Measurements from ENCODE around the gene RBMX2.
"Not testable (repeated sequence)": the region's sequence is repeated elsewhere in the genome, so short reads cannot be mapped to it uniquely, and the experiment has no call there.

Gene RBMX2

DNA sequence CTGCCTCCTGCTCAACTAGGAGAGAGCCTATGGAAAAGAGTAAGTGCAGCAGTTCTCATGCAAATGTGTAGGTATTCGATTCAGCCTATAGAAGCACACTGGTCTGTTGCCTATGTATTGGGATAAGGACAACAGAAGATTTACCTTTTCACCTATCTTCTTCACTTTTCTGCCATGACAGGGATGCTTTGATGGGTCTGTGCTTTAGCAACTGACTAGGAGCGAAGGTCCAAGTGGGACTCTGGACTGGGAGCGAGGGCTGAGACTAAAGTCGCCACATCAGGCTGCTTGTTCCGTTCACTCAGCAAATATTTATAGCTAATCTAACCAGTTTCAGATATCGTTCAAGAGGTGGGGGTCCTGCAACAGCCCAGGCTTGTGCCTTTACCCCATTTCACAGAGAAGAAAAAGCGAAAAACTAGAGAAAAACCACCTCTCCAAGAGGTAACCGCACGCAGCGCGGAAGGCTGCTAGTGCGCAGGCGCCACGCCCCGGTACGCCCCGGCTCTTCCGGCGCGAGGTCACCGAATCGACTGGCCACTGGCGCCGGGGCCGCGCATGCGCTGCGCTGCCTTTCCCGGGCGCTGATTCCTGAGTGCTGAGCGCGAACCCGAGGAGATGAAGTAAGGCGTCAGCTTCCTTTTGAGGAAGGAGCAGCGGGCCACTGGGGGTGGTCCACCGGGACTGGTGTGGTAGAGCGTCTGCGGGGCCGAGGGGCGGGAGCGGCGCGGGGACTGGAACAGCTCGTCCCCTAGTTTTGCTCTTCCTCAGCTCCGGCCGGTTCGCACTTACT, at the start of gene RBMX2:
Gene RBMX2, plus strand, starts transcription at position 573 of the 793 bp plus-strand sequence. Its CDS starts 46 bp downstream, at position 619.
- DNase-seq, result peak; percentile 47

DNA sequence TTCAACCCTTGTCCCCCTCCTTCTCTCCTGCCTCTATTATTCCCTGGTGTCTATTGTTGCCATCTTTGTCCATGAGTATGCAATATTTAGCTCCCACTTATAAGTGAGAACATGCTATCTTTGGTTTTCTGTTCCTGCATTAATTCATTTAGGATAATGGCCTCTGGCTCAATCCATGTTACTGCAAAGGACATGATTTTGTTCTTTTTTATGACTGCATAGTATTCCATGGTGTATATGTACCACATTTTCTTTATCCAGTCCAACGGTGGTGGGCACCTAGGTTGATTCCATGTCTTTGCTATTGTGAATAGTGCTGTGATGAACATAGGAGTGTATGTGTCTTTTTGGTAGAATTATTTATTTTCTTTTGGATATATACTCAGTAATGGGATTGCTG, 49.7 kb upstream of the RBMX2 start:
- not testable (repeated sequence) for DNase-seq

DNA sequence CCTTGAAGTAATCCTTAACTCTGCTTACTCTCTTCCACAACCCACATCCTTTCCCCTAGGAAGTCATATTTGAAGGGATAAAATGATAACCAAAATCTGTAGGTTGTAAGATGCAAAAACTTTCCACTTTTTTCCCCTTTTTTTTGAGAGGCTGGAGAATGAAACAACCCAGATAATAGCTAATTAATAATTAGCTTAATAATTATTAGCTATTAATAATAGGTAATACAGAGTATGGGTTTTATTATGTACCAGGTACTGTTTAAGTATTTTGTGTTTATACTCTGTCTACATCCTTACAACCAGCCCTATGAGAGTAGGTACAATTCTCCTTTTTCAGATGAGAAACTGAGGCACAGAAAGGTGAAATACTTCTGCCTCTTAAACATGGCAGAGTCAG, 25.7 kb upstream of the RBMX2 start:
- no peak for DNase-seq

- no peak for DNase-seq
Observed at GRCh38 chrX:130378024-130378669, 23.6 kb upstream of the RBMX2 start.

DNA sequence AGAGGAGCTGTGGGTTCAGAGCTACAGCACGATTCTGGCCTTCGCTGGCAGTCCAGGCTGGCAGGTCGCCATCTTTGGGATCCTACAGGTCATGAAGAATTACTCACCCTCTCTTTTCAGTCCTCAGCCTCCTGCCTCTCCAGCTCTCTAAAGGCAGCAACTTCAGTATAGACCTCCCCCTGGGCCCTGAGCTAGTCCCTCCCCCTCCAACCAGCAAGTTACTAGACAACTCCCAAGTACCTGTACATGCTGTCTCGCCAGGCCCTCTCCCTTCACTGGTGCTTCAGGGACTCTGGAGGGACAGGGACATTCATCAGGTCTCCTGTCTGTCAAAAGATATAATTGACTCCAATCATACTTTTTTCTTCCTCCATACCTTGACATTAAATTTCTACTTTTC, 16.3 kb upstream of the RBMX2 start, which contains the start of gene GPR119:
Gene GPR119, minus strand, starts transcription at position 155 of the 400 bp plus-strand sequence. CDS start 227 bp downstream, outside the sequence.
- no peak for DNase-seq

GRCh38 chrX:130386408-130386808, 15.4 kb upstream of the RBMX2 start:
- DNase-seq, result no peak

GRCh38 chrX:130393451-130394074, 8.2 kb upstream of the RBMX2 start:
- DNase-seq, result peak; percentile 17

DNA sequence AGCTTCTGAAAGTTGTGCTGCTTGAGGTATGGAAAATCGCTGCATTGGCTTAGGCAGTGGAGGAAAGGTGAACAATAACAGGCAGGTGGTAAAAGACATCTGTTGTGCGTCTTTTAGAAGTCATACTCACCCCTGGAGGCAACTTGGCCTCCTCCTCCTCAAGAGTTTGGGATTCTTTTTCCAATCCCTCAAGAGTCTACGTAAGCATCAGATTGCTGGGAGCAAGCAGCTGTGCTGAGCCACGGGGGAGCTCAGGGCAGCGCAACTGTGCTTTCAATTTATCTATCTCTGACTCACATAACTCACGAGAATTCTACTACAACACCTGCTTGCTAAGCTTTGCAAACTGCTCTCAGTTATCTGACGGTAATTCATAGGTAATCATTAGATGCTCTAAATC, 6.4 kb upstream of the RBMX2 start:
- DNase-seq, result no peak

DNA sequence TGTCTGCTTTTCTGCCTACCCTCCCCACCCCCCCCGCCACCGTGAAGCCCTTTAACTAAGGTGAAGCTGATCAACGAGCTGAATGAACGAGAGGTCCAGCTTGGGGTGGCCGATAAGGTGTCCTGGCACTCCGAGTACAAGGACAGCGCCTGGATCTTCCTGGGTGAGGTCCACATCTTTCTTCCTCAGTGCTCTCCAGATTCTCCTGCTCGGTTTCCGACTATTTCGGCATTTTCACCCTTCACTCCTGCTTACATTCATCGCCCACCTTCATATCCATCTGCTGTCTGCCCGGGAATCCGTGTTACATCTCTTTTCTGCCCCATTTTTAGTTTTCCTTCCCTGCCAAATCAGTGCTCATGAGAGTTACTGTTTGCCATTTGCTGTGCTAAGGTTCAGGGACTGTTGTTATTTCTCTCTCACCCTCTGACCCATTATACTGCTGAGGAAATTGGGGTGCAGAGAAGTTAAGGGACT, 459 bp downstream of the RBMX2 start:
- no peak for DNase-seq

DNA sequence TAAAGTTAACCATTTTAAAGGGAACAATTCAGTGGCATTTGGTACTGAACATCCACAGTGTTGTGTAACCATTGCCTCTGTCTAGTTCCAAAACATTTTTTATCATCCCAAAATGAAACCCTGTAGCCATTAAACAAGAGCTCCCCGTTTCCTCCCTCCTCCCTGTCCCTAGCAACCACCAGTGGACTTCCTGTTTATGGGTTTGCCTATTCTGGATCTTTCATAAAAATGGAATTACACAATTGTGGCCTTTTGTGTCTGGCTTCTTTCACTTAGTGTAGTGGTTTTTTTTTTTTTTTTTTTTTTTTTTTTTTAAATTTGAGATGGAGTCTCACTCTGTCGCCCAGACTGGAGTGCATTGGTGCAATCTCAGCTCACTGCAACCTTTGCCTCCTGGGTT, 11.6 kb downstream of the RBMX2 start:
- DNase-seq, result no peak

DNA sequence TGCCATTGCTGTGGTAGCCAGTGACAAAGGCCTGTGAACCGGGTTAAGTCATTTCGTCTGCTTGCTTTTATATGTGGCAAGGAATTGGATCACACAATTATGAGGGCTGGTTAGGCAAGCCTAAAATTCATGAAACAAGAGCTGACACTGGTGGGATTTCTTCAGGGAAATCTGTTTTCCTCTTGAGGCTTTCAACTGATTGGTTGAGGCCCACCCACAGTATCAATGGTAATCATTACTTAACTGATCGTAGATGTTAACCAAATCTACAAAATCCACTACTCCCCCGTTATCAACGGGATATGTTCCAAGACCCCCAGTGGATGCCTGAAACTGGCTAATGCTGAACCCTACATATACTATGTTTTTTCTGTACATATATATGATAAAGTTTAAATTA, 13.0 kb downstream of the RBMX2 start:
- no peak for DNase-seq

DNA sequence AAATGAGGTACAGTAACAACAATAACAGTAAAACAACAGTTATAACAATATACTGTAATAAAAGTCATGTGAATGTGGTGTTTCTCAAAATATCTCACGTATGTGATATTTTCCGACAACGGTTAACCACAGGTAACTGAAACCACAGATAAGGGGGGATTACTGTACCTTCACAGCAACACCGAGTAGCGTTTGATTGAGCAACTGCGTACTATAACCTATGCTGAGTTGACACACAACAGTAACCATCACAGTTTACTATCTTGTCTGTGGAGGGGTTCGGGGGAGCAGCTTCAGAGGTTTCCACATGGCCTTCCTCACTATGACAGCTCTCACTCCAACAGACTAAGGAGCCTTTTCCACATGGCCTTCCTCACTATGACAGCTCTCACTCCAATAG, 13.4 kb downstream of the RBMX2 start:
- no peak for DNase-seq

GRCh38 chrX:130416785-130417184, 15.0 kb downstream of the RBMX2 start:
- no peak for DNase-seq

GRCh38 chrX:130418066-130418465, 16.3 kb downstream of the RBMX2 start:
- no peak for DNase-seq

- DNase-seq, result no peak
Observed at GRCh38 chrX:130418740-130419139, 17.0 kb downstream of the RBMX2 start.

DNA sequence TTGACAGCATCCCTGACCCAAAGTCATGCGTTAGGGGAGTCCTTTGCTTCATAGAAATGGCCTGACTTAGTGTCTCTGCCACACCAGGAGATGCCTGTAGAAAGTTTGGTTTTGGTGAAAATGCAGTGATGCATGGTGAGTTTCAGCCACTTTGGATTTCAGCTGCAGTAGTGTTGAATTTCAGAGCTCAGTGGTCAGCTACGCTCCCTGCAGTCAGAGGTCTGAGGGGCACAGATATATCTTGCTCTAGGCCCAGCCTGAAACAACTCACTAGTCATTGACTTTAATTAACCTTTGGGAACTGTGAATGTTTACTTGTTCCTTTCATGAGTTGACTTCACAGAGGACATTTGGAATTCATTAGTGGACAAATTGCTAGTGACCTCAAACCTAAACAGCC, 17.5 kb downstream of the RBMX2 start:
- DNase-seq, result no peak

DNA sequence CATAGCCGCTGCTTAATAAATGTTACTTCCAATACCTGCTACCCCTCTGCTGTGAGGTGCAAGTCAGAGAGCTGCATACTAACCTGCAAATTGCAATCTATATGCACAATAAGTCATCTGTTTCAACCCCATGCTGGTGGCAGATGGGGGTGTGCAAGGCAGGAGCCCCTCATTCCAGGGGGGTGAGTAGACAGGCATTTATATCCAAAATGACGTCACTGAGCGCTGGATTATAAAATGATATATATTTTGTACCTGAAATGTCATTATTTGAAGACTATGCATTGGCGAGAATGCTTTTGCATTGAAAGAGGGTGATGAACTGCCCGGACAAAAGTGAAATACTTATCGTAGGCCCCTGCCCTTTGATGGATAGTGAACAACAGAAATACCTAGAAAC, 24.7 kb downstream of the RBMX2 start:
- DNase-seq, result no peak

- not testable (repeated sequence) for DNase-seq
Observed at GRCh38 chrX:130429236-130429635, 27.4 kb downstream of the RBMX2 start.

- no peak for DNase-seq
Observed at GRCh38 chrX:130435937-130436336, 34.1 kb downstream of the RBMX2 start.

- not testable (repeated sequence) for DNase-seq
Observed at GRCh38 chrX:130437996-130438395, 36.2 kb downstream of the RBMX2 start.

- no peak for DNase-seq
Observed at GRCh38 chrX:130443875-130444274, 42.1 kb downstream of the RBMX2 start.

DNA sequence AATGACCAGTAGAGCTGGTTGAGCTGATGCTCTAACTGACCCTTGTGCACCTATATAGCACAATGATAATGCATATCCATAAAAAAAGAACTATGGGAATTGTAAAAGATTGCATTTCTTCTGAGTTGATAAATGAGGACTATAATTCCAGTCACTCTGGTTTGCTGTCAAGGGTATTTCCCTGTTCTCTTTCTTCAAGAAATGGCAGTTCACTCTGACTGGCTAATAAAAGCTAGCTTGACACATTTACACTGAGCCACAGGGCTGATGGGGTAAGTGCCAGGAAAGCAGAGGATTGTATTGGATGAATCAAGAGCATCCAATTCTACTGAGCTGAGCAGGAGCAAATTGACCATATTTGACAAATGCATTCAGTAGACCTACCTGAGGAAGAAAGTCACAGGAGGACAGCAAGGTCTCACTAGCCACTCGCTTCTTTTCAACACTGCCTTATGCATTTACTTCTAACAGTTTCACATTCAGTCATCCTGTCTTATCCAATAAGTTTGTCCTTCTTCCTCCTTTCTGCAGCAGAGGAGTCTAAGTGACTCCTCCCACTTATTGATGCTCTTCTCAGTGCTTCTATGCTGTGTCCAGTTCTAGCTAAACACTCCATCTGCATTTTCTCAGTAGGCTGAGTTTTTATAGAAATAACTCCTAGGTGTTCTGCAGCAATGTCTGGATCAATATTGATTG, 43.0 kb downstream of the RBMX2 start:
- no peak for DNase-seq

- no peak for DNase-seq
Observed at GRCh38 chrX:130446974-130447373, 45.2 kb downstream of the RBMX2 start.
